ENCODE measurements around the gene USH1C.

Gene USH1C

DNA sequence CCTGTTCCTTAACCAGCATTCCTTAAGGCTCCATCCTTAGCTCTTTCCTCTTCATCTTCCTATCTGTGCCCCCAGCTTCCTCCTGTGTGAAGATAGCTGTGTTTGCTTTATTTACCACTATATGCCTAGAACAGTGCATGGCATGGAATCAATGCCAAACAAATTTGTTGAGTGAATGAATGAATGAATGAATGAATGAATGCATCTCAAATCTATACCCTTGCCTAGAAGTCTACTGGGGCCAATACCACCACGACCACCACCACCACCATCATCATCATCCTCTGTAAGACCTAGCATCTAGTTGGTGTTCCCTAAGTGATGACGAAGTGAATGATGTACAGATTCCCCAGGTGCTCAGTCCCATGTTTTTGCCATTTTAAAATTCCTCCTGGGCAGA is 2.0 kb upstream of the USH1C start:
- DNase-seq, result no peak

DNA sequence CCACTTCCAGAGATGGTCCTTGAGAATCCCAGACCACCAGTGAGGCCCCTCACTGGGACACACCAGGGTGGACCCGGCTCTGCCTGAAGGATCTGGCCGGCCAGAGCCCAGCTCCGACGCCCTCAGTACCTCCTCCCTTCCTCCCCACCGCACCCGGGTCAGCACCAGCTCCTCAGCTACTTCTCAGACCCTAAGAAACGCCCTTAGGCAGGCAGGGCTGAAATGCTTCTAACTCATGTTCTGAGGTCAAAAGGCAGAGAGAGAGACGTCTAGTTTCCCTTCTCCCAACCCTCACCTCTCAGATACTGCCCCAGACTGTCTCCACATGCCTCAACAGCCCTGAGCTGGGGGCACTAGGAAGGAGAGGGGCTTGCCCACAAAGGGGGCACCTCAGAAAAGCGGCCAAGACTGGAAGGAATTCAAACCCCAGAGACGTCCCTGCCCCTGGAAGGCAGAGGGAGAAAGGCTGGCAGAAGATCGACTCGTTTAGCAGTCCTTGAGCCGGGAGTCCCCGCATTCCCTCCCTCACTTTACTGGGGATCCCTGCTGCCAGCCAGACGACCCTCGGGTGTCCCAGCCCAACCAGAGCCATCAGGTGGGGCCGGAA is 539 bp downstream of the USH1C start:
- no peak for DNase-seq

DNA sequence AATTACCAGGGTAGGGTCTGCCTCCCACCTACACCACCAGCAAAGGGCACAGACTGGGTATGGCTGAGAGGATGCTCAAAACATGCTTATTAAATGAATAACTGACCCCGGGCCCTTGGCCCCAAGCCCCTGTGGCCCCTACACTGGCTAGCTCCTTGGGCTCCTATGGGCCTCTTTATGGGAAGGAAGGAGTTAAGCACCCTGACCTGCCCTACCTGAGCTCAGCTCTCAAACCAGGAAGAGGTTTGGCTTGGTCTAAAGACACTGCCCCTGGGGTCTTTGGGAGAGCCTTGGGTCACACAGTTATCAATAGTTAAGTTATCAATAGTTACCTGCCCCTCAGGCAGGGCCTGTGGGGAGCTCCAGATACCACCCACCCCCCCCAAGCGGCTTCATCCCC is 1.2 kb downstream of the USH1C start:
- DNase-seq, result no peak

DNA sequence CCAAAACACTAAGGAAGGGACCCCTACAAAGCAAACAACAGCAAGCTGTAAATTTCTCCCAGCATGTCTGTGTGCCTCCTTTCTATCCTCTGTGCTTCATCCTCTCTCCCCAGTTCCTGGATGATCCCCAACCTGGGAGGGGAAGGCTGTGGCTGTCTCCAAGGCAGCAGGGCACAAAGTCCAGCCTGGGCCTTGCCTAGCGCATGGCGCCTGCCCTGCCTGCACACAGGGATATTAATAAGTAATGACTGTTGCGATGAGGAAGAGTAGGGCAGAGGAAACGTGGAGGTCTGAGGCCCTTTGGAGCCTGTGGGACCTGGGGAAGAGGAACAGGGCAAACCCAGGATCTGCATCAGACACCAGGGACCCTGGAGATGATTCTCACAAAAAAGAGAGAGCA is 2.0 kb downstream of the USH1C start:
- DNase-seq, result no peak

DNA sequence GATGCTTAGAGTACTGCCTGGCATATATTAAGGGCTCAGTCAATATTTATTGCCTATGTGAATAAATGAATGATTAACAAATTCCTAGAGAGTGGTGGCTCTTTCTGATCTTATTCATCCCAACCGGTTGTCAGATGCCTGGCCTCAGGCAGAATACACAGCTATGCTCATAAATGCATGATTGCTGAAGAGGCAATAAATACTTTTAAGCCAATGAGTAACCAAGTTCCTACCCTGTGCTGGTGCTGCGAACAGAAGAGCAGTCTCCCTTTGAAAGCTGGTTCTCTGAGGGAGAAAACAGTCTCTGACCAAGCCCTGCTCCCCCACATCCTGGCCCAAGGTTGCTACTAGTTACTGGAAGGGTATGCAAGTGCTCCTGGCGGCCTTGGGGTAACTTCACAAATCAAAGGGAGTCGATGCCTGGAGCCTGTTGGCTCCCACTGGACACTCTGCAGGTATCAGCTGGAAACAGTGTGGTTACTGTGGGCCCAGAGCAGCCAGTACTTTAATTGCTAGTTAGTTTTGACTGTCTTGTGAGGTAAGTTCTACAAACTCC is 2.8 kb downstream of the USH1C start:
- DNase-seq, result no peak

DNA sequence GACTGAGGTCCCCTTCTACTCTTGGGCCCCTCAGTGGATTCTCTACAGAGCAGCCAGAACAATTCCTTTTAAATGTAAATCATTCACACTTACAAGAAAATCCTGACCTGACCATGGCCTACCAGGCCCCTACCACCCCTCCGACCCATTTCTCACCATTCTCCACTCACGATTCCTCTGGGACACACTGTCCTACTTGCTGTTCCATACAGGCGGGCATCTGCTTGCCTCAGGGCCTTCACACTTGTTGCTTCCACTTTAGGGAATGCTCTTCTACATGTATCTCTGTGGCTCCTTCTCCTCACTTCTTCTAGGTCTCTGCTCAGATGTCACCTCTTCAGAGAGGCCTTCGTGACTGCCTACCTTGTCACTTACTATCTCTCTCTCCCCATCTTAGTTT is 3.4 kb downstream of the USH1C start:
- no peak for DNase-seq

DNA sequence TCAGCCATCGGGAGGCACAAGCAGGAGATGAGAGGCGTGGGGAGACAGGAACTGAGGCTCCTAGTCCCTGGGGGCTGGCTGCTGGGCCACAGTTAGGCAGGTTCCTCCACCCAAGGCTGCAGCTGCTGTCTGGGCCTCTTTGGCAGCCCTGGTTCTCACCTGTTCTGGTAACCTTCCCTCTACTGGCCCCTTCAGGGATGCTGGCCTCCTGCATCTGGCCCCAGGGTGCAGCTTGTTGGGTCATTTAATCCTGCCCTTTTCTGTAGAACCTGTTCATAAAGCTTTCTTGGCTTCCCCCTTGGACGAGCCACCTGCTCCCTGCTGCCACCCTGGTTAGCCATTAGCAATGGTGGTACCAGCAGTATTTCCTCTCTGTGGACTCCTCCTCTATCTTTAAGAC is 5.5 kb downstream of the USH1C start:
- DNase-seq, result no peak

DNA sequence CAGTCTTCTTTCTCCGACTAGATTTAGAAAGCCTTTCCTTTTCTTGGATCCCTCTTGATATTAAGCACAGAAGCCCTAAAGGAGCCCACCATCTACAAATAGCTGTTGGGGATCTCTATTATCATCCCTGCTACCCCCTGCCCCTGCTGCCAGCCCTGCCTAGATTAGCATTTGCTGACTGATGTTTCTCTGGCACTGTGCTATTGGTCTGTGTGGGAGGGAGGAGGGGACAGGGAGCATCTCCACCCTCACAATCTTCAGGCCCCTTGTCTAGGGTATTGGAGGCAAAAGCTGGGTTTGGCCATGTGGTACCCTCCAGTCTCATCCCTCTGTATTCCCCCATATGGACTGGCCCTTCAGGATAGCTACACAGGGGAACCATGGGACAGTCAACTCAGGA is 6.2 kb downstream of the USH1C start:
- no peak for DNase-seq

DNA sequence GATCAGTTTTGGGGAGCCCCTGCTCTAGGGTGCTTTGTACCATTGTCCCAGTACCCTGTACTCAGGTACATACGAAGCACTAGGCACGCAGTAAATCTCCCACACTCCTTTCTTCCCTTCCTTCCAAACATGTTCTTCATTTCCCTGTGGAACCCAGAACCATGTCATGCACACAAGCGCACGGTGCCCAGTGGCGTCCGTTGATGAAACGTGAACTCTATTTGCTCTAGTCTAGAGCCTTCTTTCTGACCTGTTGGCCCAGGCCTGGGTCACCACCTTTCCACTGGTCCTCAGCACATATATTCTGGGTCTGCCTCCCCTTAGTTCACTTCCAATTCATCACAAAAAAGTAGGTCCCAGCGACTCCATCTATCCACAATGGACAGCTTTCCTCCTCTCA is 7.0 kb downstream of the USH1C start:
- no peak for DNase-seq

DNA sequence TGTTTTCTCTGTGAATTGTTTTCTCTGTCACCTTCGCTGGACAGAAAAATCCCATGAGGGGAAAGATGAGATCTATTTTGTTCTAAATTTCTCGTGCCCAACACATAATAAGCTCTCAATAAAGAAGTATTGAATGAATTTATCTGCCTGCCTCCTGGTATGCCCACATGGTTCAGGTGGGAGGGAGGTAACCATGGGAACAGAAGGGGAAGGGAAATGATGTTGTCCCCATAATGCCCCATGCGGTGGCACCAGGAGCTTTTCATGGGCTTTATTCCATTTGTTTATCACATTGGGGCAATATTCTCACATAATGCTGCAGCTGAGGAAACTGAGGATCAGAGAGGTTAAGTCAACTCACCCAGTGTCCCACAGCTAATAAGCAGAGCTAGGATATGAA is 8.7 kb downstream of the USH1C start:
- no peak for DNase-seq

DNA sequence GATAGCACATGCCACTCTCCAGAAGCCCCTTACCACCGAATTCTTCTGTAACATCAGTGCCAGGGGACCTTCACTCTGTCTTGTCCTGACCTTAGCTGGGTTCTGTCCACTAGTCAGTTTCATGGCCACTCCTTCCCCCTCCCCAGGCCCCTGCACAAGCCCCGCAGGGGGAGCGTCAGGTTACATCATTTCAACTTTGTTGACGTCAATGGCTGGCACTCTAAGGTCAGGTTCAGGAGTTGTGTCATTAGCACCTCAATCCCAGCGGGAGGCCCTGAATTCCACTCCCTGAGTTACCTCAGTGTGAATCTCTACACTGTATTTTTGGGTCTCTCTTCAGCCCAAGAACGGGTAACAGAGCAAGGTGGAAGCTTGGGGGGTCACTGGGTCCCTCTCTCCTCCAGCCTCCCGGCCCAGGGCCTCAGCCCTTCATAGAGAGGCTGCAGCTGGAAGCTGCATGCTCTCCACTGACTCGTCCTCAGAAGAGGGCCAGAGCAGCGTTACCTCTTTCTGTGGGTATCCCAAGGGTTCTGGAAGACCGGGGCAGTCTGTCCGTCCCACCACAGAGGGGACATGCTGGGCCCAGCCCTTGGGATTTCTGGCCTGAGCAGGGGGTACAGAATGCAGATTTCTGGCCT is 10.3 kb downstream of the USH1C start:
- no peak for DNase-seq

DNA sequence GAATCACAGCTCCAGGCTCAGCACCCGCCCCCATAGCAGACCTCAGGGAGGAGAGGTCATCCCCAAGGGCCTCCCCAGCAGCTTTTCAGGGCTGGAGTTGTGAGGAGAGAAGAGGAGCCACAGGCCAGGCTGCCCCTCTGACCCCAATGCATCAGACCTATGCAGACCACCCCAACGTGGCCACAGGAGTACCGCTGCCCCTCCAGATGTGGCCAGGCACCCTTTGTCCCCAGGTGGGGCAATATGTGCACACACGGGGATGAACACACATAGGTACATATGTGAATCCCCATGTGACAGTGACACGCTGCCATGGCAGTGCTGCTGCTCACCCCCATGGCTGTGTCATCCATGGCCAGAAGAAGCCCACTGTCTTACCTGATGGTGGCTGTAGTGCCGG is 10.9 kb downstream of the USH1C start:
- no peak for DNase-seq

DNA sequence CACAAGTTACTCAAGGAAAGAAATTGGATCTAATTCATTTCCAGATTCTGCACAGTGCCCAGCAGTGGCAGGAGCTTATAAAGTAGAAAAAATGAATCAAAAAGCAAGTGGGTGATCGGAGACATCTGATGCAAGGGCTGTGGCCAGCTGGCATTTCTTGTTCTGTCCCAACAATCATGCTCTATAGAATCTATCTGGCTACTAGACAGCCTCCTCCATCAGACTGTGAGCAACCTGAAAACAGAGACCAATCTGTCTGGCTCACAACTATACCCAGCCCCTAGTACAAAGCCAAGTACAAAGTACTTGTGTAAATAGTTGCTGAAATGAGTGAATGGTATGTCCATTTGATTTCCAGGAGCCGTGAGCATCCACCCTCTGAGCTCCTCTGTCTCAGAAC is 11.4 kb downstream of the USH1C start:
- no peak for DNase-seq

DNA sequence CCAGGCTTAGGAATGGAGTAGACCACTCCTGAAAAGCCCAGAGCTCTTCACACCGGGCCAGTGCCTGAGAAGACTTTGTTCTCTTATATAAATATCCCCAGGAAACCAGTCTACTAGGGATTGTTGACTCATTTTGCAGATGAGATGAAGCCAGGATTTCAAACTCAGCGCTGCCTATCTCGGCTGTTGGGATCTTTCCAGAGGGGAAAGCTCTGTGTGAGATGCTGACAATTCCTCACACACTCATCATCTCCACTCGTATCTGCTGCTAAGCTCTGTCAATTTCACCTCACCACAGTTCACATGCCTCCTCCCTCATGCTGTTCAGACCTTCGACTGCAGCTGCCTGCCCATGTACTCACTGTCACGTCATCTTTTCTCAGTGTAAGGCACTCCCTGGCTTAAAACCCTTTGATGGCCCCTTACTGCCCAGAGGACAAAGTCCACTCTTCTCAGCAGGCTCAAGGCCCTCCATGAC is 12.5 kb downstream of the USH1C start:
- DNase-seq, result no peak

DNA sequence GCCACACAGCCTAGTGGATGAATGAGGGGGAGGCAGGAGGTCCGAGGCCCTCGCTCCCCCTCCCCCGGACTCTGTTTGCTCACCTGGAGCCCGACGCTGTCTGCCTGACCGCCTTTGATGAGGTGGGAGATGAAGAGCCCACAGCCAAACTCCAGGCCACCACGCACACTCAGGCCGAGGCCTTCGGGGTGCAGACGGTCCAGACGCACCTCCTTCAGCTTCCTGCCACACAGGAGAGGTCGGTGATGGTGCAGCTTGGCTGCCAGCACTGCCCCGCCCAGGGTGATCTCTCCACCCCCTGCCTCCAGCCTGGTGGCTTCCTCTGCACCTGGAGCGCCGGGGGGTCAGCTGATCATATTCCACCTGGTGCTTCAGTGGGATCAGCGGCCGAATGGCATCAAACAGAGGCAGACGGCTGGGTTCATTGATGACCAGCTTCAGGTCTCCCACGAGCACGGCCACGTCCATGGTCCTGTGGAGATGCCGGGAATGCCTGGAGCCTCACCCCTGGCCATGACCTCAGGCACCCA is 13.1 kb downstream of the USH1C start:
- DNase-seq, result no peak

DNA sequence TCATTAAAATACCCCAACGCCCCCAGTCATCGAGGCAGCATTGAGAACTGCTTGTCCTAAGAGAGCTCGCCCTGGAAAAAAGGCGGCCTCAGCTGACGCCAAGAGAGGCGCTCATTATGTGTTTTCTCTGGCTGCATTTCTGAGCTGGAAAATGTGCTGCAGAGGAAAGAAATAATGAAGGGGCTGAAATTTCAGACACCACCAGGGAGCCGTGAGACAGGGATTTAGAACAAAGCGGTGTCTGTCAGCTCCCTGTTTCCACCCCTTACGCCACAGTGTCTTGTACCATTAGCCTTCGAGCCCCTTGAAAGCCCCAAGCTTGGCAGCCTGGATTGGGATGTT is 14.4 kb downstream of the USH1C start:
- no peak for DNase-seq

DNA sequence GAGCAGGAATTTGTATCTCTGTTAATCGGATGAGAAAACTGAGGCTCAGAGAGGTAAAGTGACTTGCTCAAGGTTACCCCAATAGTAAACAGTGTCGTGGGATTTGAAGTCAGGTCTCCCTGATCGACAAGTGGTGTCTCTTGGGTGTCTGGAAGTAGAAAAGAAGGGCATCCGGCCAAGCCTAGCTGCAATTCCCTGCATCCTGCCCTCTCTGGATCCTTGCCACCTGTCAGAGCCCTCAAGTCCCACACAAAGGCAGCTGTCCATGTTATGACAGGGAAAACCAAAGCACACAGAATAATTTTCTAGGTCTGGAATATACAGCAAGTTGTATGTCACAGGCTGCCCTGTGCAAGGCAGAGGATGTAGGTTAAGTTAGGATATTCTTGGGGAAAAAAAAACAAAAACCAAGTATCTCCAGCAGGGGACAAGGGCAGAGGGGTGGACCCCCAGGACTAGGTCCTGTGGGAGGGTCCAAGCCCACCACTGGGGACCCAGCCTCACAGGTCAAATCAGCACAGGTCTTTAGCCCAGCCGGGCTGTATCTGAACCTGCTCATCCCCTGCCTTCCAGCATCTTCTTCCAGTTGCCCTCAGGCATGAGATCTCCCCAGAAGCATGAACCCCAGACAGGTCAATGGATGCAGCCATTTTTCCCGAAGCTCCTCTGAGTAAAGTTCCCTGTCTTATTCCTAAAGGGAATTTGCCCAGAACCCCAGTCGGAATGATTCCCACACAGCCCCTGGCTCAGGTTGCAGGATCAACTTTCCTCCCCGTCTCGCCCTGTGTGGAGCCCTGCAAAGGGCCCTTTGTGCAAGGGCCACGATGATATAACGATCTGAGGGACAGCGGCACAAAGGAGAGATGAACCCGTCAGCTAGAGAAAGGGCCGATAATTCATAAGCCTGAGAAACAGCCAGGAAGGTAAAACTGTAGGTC is 15.0 kb downstream of the USH1C start:
- DNase-seq, result no peak

DNA sequence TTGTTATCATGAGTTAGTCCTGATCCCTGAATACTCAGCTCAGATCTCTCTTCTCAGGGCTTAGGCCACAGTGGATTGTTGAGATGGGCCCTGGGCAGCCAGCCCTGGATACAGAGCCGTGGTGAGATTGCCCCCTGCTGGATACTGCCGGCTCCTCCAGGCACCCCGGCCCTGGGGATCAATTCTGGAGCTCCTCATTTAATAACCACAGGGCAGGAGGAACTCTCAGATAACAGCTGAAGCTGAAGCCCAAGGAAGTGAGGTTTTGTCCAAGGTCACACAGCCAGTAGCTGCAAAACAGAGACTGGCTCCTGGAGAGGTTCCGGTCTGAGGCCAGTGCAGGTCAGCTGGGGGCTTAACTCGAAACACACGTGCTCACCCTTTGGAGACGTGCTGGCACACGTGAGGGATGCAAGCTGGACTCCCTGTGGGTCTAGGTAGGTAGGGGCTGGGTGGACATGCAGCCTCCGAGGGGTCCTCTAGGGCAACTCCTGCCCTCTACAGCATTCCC is 16.0 kb downstream of the USH1C start:
- no peak for DNase-seq

DNA sequence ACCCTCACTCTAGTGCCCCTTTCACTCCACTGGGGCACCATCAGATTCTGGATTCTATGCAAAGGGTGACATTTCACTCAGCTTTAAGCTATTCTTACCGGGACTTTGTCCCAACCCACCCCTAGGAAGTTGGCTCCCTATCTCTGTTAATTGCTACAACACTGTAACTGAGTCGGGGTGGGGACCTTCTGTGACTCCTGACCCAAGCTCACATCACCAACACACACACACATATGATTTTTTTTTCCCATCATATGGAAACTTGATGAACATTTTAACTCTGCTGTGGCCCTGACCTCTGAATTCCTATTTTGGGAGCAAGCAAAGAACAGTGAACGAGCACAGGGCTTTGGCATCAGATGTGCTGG is 16.6 kb downstream of the USH1C start:
- DNase-seq, result no peak

DNA sequence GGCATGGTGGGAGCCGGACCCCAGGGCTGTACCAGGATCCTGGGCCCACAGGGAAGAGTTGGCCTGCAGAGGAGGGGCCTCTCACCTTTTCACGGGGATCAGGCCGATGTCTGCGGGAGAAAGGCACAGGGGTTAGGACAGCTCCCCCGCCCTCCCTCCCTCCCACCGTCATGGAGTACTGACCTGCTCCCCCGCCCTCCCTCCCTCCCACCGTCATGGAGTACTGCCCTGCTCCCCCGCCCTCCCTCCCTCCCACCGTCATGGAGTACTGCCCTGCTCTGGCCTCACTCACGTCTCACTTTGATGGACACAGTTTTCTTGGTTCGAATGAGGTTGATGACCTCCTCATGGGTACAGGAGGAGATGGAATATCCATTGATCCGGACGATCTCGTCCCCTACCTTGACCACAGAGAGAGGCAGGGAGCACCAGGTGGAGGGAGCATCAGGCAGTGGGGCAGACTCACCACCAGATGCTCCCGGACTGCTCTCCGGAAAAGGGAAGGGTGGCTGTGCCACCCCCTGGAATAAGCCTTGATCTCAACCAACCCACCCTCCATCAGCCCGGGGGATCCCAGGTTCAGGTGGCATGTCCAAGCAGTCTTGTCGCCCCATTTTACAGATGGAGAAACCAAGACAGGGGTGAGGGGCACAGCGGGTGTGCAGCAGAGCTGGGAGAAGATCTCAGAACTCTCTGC is 17.1 kb downstream of the USH1C start:
- no peak for DNase-seq

DNA sequence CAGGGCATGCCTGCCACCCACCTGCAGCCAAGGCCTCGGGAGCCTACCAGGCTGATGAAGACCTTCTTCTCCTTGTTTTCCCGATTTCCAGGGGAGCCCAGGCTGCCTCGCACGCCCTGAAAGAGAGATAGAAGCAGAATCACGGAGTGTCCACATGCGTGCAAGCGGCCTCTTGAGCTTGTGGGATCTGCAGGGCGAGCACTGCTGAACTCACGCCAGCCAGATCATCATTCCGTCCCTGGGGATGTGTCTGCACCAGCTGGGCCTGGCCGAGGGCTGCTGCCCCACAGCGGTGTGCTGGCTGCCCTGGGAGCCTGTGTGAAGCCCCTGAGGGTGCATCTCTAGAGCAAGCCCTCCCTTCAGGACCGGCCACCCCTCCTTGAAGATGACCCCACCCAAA is 17.9 kb downstream of the USH1C start:
- no peak for DNase-seq

DNA sequence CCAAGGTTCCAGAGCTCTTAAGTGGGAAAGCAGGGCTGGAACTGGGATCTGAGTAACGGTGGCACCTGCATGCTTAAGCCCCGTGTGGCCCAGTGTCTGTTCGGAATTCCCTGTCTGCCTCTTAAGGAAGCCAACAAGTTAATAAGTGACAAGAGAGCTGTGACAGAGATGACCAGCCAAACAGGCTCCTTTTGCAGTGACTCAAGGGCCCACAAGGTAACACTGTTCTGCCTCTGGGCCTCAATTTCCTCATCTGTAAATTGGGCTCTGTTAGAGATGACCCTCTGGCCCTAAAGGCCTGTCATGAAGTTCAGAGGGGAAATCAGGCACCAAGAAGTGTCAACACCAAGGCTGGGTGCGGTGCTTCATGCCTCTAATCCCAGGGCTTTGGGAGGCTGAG is 18.6 kb downstream of the USH1C start:
- DNase-seq, result no peak

DNA sequence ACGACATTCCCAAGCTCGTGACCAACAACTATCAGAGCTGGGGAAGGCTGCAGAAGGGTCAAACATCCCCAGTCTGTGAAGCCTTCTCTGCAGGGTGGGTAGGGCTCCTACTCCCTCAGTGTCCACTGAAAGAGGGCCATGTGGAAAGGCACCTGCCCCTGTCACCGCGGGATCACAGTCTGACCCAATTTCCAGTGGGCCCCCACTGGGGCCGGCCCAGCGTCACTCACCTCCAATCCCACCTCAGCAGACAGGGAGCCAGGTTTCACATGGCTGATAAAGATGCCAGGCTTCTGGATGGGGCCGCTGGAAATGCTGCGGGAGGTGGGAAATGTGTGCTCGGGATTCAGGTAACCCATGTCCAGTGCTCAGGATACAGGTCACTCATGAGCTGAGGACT is 20.0 kb downstream of the USH1C start:
- no peak for DNase-seq
